Globus pallidus (tissue), 1 donor: Measurements from ENCODE around the gene OR2G2.

Experiments
- DNase-seq: peaks from one replicate; pipeline ENCODE4 v3.0.0-alpha.2; 2015; ENCODE audit warnings: low spot score

Gene OR2G2

DNA sequence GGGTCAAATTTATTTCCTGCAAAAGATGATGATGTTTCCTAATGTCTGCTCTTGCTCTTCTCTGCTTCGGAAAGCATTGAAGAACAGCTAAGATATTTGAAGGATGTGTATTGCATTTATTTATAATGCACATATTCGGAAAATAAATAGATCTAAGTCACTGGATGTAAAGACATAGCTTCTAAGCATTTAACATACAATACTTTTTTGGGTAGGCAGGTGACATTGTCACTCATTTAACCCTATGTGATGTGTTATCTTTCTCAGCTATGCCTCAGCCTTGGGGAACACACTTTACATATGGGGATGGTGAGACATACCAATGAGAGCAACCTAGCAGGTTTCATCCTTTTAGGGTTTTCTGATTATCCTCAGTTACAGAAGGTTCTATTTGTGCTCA is at the start of gene OR2G2:
Gene OR2G2 (plus strand): TSS at position 301 of the 400 bp plus-strand sequence. CDS start 0 bp downstream, at position 301.
- DNase-seq: no peak

- DNase-seq: no peak
These were observed 49.6 kb upstream of the OR2G2 start for GRCh38 chr1:247538561-247538960.

DNA sequence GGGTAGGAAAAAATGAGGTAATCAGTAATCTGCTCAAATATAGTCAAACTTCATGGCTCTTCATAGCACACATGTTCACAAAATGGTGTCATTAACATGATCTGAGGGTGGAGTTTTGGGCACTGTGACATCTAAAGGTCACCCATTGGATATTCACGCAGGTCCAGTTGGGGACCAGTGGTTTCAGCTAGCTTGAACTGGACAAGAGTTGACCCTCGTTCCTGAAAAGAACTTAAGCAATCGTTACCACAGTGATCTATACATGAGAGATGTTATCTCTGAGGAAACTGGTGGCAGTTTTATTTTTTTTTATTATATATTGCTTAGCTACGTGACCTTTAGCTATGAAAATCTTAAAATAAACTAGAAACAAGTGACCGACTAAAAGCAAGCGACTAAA is 48.9 kb upstream of the OR2G2 start:
- DNase-seq: no peak

GRCh38 chr1:247540581-247540980 is 47.6 kb upstream of the OR2G2 start:
- DNase-seq: no peak

- no peak for DNase-seq
These were observed 45.3 kb upstream of the OR2G2 start for GRCh38 chr1:247542811-247543210.

DNA sequence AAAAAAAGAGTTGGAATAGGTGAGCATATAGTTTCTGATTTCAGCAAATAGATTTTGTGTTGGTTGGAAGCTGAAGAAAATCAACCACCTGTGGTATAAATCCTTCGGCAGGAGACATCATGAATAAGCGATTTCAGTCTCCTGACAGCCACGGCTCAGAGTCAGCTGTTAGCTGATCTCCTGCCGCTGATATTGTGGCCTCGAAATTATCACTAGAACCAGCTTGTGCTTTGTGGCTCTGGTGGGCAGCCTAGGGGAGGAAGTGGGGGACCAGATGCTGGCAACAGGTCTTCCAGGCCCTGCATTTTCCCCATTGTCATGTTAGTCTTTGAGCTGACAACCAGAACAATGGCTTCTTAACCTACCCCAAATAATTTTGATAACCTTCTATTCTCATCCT is 40.1 kb upstream of the OR2G2 start:
- DNase-seq: no peak

DNA sequence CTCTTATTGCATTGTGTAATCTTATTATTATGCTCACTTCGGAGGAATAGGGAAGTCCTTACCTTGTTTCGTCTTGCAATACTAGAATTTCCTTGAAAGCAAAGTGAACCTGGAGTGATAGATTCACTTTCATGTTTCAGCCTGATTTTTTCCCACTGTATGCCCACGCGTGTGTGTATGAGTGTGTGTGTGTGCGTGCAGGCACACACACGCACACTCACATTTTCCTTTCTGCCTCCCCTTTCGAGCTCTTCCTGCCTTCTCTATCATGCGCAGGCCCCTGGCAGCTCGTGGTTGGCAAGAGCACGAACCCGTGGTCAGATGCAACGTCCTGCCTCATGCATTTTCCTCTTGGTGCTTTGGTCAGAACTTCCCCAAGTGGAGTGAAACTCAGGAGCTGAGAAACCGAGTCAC is 39.4 kb upstream of the OR2G2 start, which contains the start of gene GCSAML:
Gene GCSAML (plus strand): TSS at position 366 of the 414 bp plus-strand sequence. CDS start 58 bp downstream, outside the sequence.
- DNase-seq: peak; percentile 2

DNA sequence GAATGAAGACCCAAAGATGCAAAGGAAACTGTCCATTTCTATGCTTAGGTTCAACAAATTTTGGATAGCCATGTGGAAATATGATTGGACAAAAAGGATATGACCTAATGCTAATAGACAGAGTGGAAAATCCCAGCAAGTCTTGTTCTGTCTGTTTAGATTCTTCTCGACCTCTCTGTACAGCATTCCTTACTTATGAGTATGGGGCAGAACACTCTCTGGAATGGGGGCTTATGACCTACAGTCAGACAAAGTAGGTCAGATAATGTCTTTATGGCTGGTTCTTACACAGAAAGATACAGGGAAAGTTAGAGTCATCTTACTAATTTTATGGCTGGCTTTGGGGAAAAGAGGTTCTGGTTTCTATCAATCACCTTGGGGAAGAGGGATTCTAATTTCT is 36.4 kb upstream of the OR2G2 start:
- DNase-seq: no peak

DNA sequence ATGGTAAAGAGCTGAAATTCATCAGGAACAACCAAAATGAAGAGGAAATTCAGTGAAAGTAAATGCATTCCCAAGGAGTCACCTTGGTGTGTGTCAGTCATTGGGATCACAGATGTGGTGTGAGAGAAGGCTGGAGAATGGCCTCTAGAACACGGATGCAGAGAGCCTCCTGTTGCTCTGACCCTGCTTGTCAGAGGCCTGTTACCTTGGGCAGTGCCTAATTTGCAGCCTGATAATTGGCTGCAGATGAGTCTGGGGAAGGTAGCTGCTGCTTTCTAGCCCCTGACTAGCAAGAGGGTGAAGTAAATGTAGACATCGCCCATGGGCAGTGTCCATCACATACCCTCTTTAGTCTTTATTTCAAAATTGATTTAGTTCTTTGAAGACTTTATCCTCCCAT is 35.9 kb upstream of the OR2G2 start:
- no peak for DNase-seq

GRCh38 chr1:247557926-247558674 is 30.1 kb upstream of the OR2G2 start:
- no peak for DNase-seq

- no peak for DNase-seq
These were observed 26.4 kb upstream of the OR2G2 start for GRCh38 chr1:247561711-247562110.

DNA sequence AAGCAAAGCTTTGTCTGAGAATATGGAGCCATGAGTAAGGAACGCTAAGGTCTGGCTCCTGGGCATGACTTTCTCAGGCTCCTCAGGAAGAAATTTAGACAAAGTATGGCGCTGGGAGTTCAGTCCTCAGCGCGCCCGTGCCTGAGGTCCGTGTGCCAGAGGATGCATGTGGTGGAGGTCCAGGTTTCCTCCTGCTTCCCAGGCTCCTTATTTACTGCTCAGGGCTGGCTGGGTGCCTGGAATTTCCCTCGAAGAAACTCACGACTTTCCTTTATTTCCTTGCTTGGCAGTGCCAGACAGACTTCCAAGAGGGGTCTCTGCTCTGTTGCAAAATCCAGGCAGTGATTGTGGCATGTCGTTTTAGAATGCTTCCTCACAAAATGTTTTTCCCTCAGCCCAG is 26.0 kb upstream of the OR2G2 start:
- no peak for DNase-seq

- DNase-seq: no peak
These were observed 13.9 kb upstream of the OR2G2 start for GRCh38 chr1:247574236-247574635.

DNA sequence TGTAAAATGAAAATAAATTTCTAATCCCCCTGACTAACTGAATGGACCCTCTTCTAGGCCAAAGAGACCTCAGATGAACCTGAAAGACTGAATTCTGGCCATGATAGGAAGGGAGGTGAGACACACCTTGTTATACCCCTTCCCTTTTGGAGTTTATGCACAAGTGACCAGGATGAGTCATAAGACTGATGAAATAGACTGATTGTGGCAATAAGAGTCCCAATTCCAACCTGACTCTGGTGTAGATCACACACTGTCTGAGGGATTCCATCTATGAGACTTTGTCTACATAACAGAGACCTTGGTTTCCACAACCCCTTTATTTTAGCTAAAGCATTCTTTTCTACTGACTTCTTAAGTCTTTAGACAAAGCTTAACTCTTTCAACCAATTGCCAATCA is 13.5 kb upstream of the OR2G2 start:
- no peak for DNase-seq

GRCh38 chr1:247576514-247576913 is 11.6 kb upstream of the OR2G2 start:
- DNase-seq: no peak

DNA sequence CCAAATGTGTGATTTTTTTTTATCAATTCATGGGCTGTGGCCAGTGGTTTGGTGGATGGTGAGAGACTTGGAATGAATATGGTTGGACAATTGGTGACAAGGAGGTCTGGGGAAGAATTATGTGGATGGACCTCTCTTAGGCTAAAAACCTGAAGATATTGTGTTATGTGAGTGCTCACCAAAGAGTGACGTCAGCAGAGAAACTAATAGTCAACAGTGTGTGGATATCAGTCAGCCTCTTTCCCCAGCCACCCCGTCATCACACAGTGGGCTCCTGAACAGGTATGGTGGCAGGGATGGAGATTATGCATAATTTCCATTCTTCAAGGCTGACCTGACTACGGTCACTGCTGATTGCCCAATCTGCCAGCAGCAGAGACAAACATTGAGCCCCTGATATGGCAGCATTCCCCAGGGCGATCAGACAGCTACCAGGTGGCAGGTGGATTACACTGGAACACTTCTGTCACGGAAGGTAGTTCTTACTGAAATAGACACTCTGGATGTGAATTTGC is 9.2 kb upstream of the OR2G2 start:
- DNase-seq: no peak

DNA sequence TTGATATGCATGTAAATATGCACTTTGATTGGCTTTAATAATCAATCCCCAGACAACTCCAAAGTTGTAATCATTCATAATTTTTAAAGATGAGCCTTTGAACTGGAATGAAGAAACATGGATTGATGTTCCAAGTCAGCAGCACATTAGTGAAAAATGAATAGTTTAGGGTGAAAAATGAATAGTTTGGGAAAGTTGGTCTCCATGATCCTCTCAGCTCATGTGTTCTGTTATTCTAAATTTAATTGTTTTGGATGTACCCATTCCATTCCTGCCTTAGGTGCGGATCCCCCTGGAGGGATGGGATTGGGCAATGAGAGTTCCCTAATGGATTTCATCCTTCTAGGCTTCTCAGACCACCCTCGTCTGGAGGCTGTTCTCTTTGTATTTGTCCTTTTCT is 17.1 kb downstream of the OR2G2 start, which contains the start of gene OR2G3:
Gene OR2G3 (plus strand): TSS at position 301 of the 400 bp plus-strand sequence. CDS start 0 bp downstream, at position 301.
- DNase-seq: no peak

DNA sequence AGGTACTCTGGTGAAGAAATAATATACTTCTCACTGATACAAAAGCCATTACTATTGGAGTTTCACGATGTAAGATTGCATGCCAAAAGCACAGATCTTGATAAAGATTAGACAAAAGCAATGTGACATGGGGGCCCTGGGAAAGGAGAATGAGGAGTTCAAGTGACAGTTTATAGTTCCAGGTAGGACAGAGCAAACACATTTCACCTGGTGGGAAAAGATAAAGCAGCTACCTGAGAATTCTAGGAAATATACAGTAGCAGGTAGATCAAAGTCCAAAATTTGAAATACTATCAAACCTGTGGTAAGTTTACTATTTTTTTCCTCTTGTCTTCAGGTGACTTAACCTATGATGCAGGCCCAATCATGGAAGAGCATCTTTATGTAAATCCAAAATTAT is 25.2 kb downstream of the OR2G2 start:
- no peak for DNase-seq

DNA sequence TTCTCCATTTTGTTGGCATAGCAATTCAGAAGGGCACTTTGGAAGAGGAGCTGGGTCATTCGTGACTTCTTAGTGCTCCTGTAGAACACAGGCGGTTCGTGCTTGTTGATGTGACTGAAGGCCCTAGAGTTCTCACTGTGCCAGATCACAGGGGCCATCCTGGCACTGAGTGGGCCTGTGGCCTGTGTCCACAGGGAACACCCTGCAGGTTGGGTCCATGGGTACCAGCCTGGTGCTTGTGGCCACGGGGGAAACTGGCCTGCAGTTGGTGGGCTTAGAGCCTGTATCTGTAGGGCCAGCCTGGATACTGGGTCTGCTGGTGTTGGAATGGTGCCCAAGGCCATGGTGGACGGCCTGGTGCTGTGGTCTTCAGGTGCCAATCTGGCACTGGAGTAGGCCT is 26.5 kb downstream of the OR2G2 start:
- no peak for DNase-seq

GRCh38 chr1:247627951-247628350 is 39.8 kb downstream of the OR2G2 start:
- DNase-seq: no peak

- no peak for DNase-seq
These were observed 49.9 kb downstream of the OR2G2 start for GRCh38 chr1:247638011-247638410.

DNA sequence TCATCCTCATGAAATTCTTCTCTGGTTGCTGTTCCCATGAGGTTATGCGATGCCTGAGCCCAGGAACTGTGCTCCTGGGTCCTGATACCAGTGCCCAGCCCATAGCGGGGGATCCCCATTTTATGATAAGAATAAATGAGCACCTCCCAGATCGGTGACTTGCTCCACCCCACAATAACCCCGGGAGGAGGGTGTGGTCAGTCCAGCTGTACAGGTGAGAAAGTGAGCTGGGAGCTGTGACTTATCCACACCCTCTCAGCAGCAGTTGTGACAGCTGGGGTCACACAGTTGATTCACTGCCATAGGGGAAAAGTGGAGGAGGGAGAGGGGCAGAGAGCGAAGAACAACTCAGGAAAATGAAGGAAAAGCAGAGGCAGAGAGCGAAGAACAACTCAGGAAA is 50.6 kb downstream of the OR2G2 start:
- no peak for DNase-seq
